Body of pancreas (tissue), 4 donors: ENCODE data around the gene RNF186.

Source experiments
- CTCF ChIP-seq, 7 experiments: fragments of 450-650 bp in 4 of 7; fragments of 200-600 bp in 3 of 7; sonication (generic) in 3 of 7; IDR thresholded peaks; one replicate each; pipeline ENCODE4 v1.5.1; 2016 to 2019; ENCODE audit warnings: antibody characterized with exemption in 7 of 7
- POLR2A ChIP-seq, 3 donors: fragments of 450-650 bp; IDR thresholded peaks; one replicate each; pipeline ENCODE4 v1.6.1; 2016; ENCODE audit warnings: antibody characterized with exemption in 3 of 3, mild to moderate bottlenecking in 2 of 3

- TF ChIP-seq CTCF (IDR thresholded peaks at IDR 0.05) (no peak), POLR2A (IDR thresholded peaks at IDR 0.05) (no peak)
These were observed 6.7 kb downstream of the RNF186 start for GRCh38 chr1:19808351-19808750.
